ENCODE results near the gene METAP1D. TPM values are rescaled to one million over a fixed set of nuclear protein-coding genes. Genes with fewer than 3 reads are reported as not detected.

The METAP1D gene
- total and polyA plus RNA-seq, 7 donors, result 6.3 to 12.4 (median 10.0) TPM

DNA sequence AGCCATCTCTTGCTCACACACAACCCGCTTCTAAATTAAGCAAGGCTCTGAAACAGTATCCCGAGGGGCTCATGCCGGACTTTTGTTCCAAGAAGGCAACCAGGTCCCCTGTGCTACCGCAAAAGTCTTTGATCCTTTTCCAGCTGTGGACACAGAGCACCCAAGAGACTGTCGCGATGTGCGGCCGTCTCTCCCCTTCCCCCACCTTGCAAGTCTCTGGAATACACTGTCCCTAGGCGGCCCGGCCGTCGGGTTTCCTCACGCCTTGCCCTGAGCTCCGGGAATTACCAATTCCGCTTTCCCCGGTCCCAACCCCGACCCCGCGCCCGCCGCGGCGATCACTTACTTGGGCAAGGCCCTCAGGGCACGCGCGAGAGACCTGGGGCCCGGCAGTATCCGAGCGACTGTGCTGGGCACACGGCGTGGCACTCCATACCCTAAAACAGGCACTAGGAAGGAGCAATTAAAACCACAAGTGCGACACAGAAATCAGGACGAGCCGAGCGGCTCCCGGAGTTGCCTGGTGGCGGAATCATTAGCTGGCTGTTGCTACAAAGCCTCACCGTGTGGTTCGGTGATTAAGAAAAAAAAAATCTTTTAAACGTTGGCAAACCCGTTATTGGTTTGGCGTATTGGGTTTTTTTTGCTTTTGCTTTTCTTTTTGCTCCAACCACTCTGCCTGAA is 83.3 kb downstream of the METAP1D start:
- H3K4me1 ChIP-seq, result peaks cover 39% of the 10 kb centered on the region
- peaks cover 0 to 84% (median 70%) of the 10 kb centered on the region in 3 donors for H3K27me3 ChIP-seq (ENCODE audit: insufficient read depth in 3 of 3, low read length in 2 of 3)
- DNase-seq (no peak), ATAC-seq (no peak)
- intact Hi-C loops (cut with DNase I), result no loop called here
- 7 to 14% (median 9%) methylated on average over 42 of the region's 42 CpGs for WGBS, 3 donors
- TF ChIP-seq, protein P1, sequence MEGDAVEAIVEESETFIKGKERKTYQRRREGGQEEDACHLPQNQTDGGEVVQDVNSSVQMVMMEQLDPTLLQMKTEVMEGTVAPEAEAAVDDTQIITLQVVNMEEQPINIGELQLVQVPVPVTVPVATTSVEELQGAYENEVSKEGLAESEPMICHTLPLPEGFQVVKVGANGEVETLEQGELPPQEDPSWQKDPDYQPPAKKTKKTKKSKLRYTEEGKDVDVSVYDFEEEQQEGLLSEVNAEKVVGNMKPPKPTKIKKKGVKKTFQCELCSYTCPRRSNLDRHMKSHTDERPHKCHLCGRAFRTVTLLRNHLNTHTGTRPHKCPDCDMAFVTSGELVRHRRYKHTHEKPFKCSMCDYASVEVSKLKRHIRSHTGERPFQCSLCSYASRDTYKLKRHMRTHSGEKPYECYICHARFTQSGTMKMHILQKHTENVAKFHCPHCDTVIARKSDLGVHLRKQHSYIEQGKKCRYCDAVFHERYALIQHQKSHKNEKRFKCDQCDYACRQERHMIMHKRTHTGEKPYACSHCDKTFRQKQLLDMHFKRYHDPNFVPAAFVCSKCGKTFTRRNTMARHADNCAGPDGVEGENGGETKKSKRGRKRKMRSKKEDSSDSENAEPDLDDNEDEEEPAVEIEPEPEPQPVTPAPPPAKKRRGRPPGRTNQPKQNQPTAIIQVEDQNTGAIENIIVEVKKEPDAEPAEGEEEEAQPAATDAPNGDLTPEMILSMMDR (IDR thresholded peaks at IDR 0.05), result no peak
- H3K36me3 ChIP-seq (ENCODE audit: insufficient read depth in 1 of 2, low read depth in 1 of 2), result no peaks in the 10 kb centered on the region
- H3K27ac ChIP-seq, result no peak overlapping the region
- no peak overlapping the region for H3K4me3 ChIP-seq
- no peaks in the 10 kb centered on the region for H3K9me3 ChIP-seq

DNA sequence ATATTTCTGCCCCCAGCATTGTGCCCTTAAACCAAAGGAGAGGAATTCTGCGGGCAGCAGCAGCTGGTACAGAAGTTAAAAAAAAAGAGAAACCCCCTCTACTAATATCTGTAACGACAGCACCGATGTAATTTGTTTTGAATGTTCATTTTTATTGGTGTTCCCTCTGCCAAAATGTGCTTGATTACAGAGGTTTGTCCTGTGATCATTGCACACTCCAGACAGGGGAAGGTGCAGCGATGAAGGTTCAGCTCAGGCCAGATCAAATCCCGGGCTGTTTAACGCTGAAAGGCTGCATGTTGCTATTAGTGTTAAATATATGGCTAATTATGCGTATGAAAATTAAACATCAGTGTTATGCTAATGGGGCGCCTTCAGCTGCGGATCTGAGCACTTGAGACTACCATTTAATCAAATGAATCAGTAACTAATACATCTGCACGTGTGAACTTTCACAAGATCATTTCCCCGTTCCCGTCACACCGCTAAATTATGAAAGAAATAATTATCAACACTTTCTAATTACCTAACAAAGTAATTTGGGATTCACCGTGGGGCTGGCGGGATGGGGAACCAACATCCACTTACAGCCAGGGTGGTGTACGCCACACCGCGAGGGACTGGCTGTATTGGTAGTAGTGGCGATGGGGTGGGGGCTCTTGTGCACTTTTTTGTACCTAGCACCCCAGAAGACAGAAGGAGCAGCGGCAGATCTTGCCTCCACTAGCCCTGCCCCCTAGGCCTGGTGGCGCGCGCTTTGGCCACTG is 84.1 kb downstream of the METAP1D start:
- Histone ChIP-seq H3K4me1 (peaks cover 39% of the 10 kb centered on the region), H3K27ac (no peak overlapping the region), H3K4me3 (peak overlapping the region; percentile 66), H3K36me3 (ENCODE audit: insufficient read depth in 1 of 2, low read depth in 1 of 2) (no peaks in the 10 kb centered on the region), H3K27me3 (ENCODE audit: insufficient read depth in 3 of 3, low read length in 2 of 3) (peaks cover 0 to 92% (median 77%) of the 10 kb centered on the region in 3 donors), H3K9me3 (no peaks in the 10 kb centered on the region)
- intact Hi-C loops (cut with DNase I), result no loop called here
- WGBS, 3 donors, result 13 to 17% (median 15%) methylated on average over 23 of the region's 23 CpGs
- DNase-seq (no peak), ATAC-seq (no peak)
- TF ChIP-seq, protein P1 (IDR thresholded peaks at IDR 0.05), result no peak

DNA sequence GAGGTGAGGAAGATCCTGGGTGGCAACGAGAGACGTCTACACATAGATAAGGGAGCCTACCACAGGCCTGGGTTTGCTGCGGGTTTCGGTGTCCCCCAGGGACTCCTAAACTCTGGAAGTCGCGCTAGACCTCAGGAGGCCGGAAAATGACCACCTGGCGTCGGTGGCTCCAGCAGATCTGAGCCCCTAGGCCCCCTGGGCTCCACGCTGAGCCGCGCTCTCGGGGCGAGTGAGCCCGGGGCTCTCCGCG is 84.6 kb downstream of the METAP1D start:
- Histone ChIP-seq H3K9me3 (no peaks in the 10 kb centered on the region), H3K4me1 (peaks cover 39% of the 10 kb centered on the region), H3K27me3 (ENCODE audit: insufficient read depth in 3 of 3, low read length in 2 of 3) (peaks cover 0 to 97% (median 77%) of the 10 kb centered on the region in 3 donors), H3K36me3 (ENCODE audit: insufficient read depth in 1 of 2, low read depth in 1 of 2) (no peaks in the 10 kb centered on the region), H3K27ac (no peak overlapping the region), H3K4me3 (peak overlapping the region; percentile 66)
- intact Hi-C loops (cut with DNase I), result no loop called here
- TF ChIP-seq, protein P1 (IDR thresholded peaks at IDR 0.05), result no peak
- 1 to 3% (median 2%) methylated on average over 15 to 17 of the region's 17 CpGs for WGBS, 3 donors
- DNase-seq, result no peak
- peak in 2 of 4 donors; percentile 4 for ATAC-seq

DNA sequence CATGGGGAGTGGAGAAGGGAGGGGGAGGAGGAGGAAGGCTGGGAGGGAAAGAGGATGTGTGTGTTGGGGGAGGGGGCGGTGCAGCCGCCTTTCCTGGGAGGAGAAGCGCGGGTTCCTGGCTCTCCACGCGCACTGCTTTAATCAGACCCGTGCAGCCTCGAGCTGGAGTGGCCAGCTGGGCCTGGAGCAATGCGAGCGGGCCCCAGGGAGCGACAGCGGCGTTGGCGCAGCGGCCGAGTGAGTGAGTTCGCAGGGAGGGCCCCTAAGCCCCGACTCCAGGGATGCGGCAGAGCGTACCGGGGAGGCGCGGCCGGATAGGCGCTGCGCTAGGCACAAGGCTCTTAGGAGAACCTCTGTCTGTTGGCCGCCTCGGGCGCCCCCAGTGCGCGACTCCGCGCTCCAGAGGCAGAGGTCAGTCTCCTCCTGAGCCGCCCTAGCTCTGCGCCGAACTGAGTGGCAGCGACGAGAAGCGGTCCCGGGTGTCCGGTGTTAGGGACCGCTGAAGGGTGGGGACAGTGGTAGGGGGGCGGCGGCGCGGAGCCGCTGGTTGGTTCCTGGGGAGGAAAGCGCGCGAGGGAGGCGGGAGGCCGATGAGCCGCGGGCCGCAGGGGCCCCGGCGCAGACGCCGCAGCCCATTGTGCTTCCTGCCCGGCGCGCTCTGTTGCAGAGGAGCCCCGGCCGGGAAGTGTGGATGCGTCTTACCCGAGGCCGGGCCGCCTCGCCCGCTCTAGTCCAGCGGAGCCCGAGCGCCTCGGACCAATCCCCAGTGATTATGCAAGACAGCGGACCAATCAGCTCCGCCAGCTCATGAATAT is 85.1 kb downstream of the METAP1D start:
- intact Hi-C loops (cut with DNase I), result no loop called here

More for the DNA sequence above, 85.1 kb downstream of the METAP1D start:
- peaks cover 0 to 98% (median 80%) of the 10 kb centered on the region in 3 donors for H3K27me3 ChIP-seq (ENCODE audit: insufficient read depth in 3 of 3, low read length in 2 of 3)
- no peaks in the 10 kb centered on the region for H3K9me3 ChIP-seq
- TF ChIP-seq, protein P1 (IDR thresholded peaks at IDR 0.05), result no peak
- ATAC-seq (peak; percentile 89 to 96 (median 92)), DNase-seq (peak; percentile 82 to 88)
- no peak overlapping the region for H3K27ac ChIP-seq
- 0 to 1% (median 1%) methylated on average over 60 to 76 of the region's 76 CpGs for WGBS, 3 donors
- no peaks in the 10 kb centered on the region for H3K36me3 ChIP-seq (ENCODE audit: insufficient read depth in 1 of 2, low read depth in 1 of 2)
- H3K4me3 ChIP-seq, result peak overlapping the region; percentile 66
- H3K4me1 ChIP-seq, result peaks cover 39% of the 10 kb centered on the region
